H1 (cell line): ENCODE results near the gene CEACAM7. TPM values are rescaled to one million over a fixed set of nuclear protein-coding genes. Genes with fewer than 3 reads are reported as not detected.

Experiments
- CTCF ChIA-PET: fragments of 300-600 bp; sonication (Branson Sonifier 250); formaldehyde crosslinking; loops from one replicate; lab custom pipeline; 2021; ENCODE audit not compliant: partially characterized antibody; lab: Charles Lee
- POLR2A ChIA-PET: fragments of 300-600 bp; sonication (Branson Sonifier 250); formaldehyde crosslinking; loops from one replicate; lab custom pipeline; 2021; ENCODE audit warnings: inconsistent platforms; ENCODE audit not compliant: partially characterized antibody; lab: Charles Lee
- DNase-seq, 2 experiments: peaks; one replicate each; pipeline versions ENCODE4 v3.0.0 to v3.0.0-alpha.2; 2010 to 2022; ENCODE audit warnings: low spot score in 2 of 2, low read depth in 1 of 2, mixed read lengths in 1 of 2
- FAIRE-seq: peaks from 2 replicates; lab custom pipeline; 2011; peaks lifted over from hg19 to GRCh38; lab: Jason Lieb, UNC
- H2AFZ ChIP-seq: 2 replicates; pipeline ENCODE4 v1.8.1; 2012; ENCODE audit warnings: low read length, inconsistent platforms
- H2AK5ac ChIP-seq: 2 replicates; pipeline ENCODE4 v1.6.1; 2013; ENCODE audit warnings: low read depth, low read length
- H2BK120ac ChIP-seq: replicated peaks from 2 replicates; pipeline ENCODE3; 2013; ENCODE audit warnings: low read depth, low read length, inconsistent platforms
- H2BK12ac ChIP-seq: 2 replicates; pipeline ENCODE4 v1.6.1; 2013; ENCODE audit warnings: low read depth, low read length
- H2BK15ac ChIP-seq: 2 replicates; pipeline ENCODE4 v1.6.1; 2013; ENCODE audit warnings: low read length
- H2BK20ac ChIP-seq: 2 replicates; pipeline ENCODE4 v1.6.1; 2013; ENCODE audit warnings: low read length
- H2BK5ac ChIP-seq: 2 replicates; pipeline ENCODE4 v1.6.1; 2013; ENCODE audit warnings: low read depth, low read length
- H3K14ac ChIP-seq: 2 replicates; pipeline ENCODE4 v1.6.1; 2013; ENCODE audit warnings: inconsistent platforms; ENCODE audit not compliant: insufficient read length
- H3K18ac ChIP-seq: 2 replicates; pipeline ENCODE4 v1.6.1; 2013; ENCODE audit warnings: low read length; ENCODE audit errors: extremely low read depth
- H3K23ac ChIP-seq: 2 replicates; pipeline ENCODE4 v1.6.1; 2013; ENCODE audit warnings: inconsistent platforms; ENCODE audit not compliant: insufficient read length
- H3K23me2 ChIP-seq: 2 replicates; pipeline ENCODE4 v1.6.1; 2013; ENCODE audit warnings: low read depth, low read length
- H3K27ac ChIP-seq: 2 replicates; pipeline ENCODE4 v1.6.1; 2011; ENCODE audit warnings: low read depth, low read length, inconsistent platforms
- H3K27me3 ChIP-seq, 4 experiments: replicated peaks in 1 of 4; 1 replicate in 1 of 4; 2 replicates in 3 of 4; pipeline versions ENCODE4 v1.6.1 to v1.8.1; 2011 to 2013; ENCODE audit warnings: low read length in 3 of 4, mild to moderate bottlenecking in 3 of 4, inconsistent platforms in 2 of 4, mixed read lengths in 2 of 4, moderate library complexity in 1 of 4; ENCODE audit not compliant: control insufficient read depth in 3 of 4, insufficient read depth in 3 of 4; ENCODE audit errors: extremely low read depth in 1 of 4
- H3K36me3 ChIP-seq, 4 experiments: 2 replicates each; pipeline versions ENCODE4 v1.6.1 to v1.8.1; 2011 to 2013; ENCODE audit warnings: mild to moderate bottlenecking in 4 of 4, low read length in 3 of 4, moderate library complexity in 2 of 4, control low read depth in 1 of 4, inconsistent platforms in 1 of 4; ENCODE audit not compliant: insufficient read depth in 4 of 4, control insufficient read depth in 2 of 4
- H3K4ac ChIP-seq: replicated peaks from 2 replicates; pipeline ENCODE3; 2013; ENCODE audit warnings: low read length, low read depth, mixed read lengths, inconsistent platforms; ENCODE audit not compliant: insufficient read length
- H3K4me1 ChIP-seq, 4 experiments: replicated peaks in 1 of 4; 1 replicate in 1 of 4; 2 replicates in 3 of 4; pipeline versions ENCODE4 v1.6.1 to v1.8.1; 2011 to 2013; ENCODE audit warnings: low read length in 3 of 4, inconsistent platforms in 2 of 4, mixed read lengths in 1 of 4; ENCODE audit not compliant: insufficient read depth in 4 of 4, control insufficient read depth in 3 of 4
- H3K4me2 ChIP-seq, 2 experiments: 2 replicates each; pipeline versions ENCODE4 v1.6.1 to v1.8.1; 2011 to 2013; ENCODE audit warnings: low read depth in 2 of 2, low read length in 2 of 2, control low read depth in 1 of 2, inconsistent platforms in 1 of 2, mild to moderate bottlenecking in 1 of 2; ENCODE audit not compliant: insufficient read depth in 1 of 2
- H3K4me3 ChIP-seq, 4 experiments: fragments of 200-600, 300-600 bp in 1 of 4; sonication (generic), shearing (Covaris generic), sonication (Bioruptor Twin) in 1 of 4; 2 replicates each; pipeline versions ENCODE4 v1.5.1 to v1.8.1; 2011 to 2016; ENCODE audit warnings: low read length in 4 of 4, low read depth in 3 of 4, control low read depth in 2 of 4, inconsistent platforms in 2 of 4, mild to moderate bottlenecking in 2 of 4, mixed read lengths in 1 of 4, moderate library complexity in 1 of 4; ENCODE audit not compliant: insufficient read depth in 2 of 4; ENCODE audit errors: extremely low read depth in 1 of 4
- H3K56ac ChIP-seq: replicated peaks from 2 replicates; pipeline ENCODE3; 2013; ENCODE audit warnings: low read depth, mild to moderate bottlenecking, mixed read lengths, low read length, inconsistent platforms; ENCODE audit not compliant: insufficient read length
- H3K79me1 ChIP-seq: 2 replicates; pipeline ENCODE4 v1.6.1; 2013; ENCODE audit warnings: low read depth, low read length, control low read depth
- H3K79me2 ChIP-seq, 2 experiments: 2 replicates each; pipeline versions ENCODE4 v1.6.1 to v1.8.1; 2012 to 2013; ENCODE audit warnings: low read length in 2 of 2, mild to moderate bottlenecking in 2 of 2, inconsistent platforms in 1 of 2; ENCODE audit not compliant: insufficient read depth in 2 of 2, control insufficient read depth in 1 of 2
- H3K9ac ChIP-seq, 4 experiments: replicated peaks in 1 of 4; 1 replicate in 1 of 4; 2 replicates in 3 of 4; pipeline versions ENCODE4 v1.6.1 to v1.8.1; 2011 to 2013; ENCODE audit warnings: low read depth in 3 of 4, low read length in 3 of 4, control low read depth in 2 of 4, mild to moderate bottlenecking in 2 of 4, moderate library complexity in 2 of 4, inconsistent platforms in 1 of 4; ENCODE audit errors: extremely low read depth in 1 of 4
- H3K9me3 ChIP-seq, 2 experiments: 2 replicates each; pipeline versions ENCODE4 v1.6.1 to v1.8.1; 2012 to 2013; ENCODE audit warnings: mild to moderate bottlenecking in 2 of 2, moderate library complexity in 2 of 2, control low read depth in 1 of 2, inconsistent platforms in 1 of 2, low read depth in 1 of 2, low read length in 1 of 2, mixed read lengths in 1 of 2; ENCODE audit not compliant: insufficient read depth in 2 of 2
- H4K20me1 ChIP-seq, 2 experiments: replicated peaks in 1 of 2; 2 replicates each; pipeline versions ENCODE3 to v1.8.1; 2011 to 2013; ENCODE audit warnings: inconsistent platforms in 2 of 2, low read length in 2 of 2, mild to moderate bottlenecking in 1 of 2; ENCODE audit not compliant: insufficient read depth in 2 of 2, control insufficient read depth in 1 of 2
- H4K5ac ChIP-seq: 2 replicates; pipeline ENCODE4 v1.6.1; 2013; ENCODE audit warnings: low read length, low read depth, mixed read lengths, inconsistent platforms; ENCODE audit not compliant: insufficient read length
- H4K8ac ChIP-seq: 2 replicates; pipeline ENCODE4 v1.8.0; 2013; ENCODE audit warnings: mild to moderate bottlenecking, moderate library complexity, low read length, inconsistent platforms; ENCODE audit not compliant: insufficient read depth; ENCODE audit errors: extremely low read depth
- H4K91ac ChIP-seq: replicated peaks from 2 replicates; pipeline ENCODE3; 2013; ENCODE audit warnings: low read length, mixed read lengths, inconsistent platforms; ENCODE audit not compliant: insufficient read length
- ASH2L ChIP-seq: fragments of 200-600, 300-600 bp; sonication (generic); IDR thresholded peaks from one replicate; pipeline ENCODE4 v1.7.1; 2017; ENCODE audit warnings: low read length
- ATF3 ChIP-seq: IDR thresholded peaks from 2 replicates; pipeline ENCODE4 v1.6.1; 2011; ENCODE audit warnings: low read depth, mild to moderate bottlenecking, low read length; ENCODE audit not compliant: insufficient read depth
- CHD1 ChIP-seq: IDR thresholded peaks from 2 replicates; pipeline ENCODE4 v1.6.1; 2012; ENCODE audit warnings: low read depth, low read length, improper control_type of control experiment
- E2F6 ChIP-seq: IDR thresholded peaks from 2 replicates; pipeline ENCODE4 v1.6.1; 2012; ENCODE audit warnings: inconsistent platforms
- JUN ChIP-seq: IDR thresholded peaks from 2 replicates; pipeline ENCODE4 v1.6.1; 2011; ENCODE audit warnings: low read depth, mild to moderate bottlenecking, improper control_type of control experiment, low read length
- NRF1 ChIP-seq: IDR thresholded peaks from 2 replicates; pipeline ENCODE4 v1.6.1; 2011; ENCODE audit warnings: mild to moderate bottlenecking, low read depth, low read length, improper control_type of control experiment
- RBBP5 ChIP-seq: IDR thresholded peaks from 2 replicates; pipeline ENCODE4 v1.7.1; 2012; ENCODE audit warnings: low read depth, mild to moderate bottlenecking, inconsistent platforms, low read length, moderate library complexity, borderline replicate concordance
- RXRA ChIP-seq: IDR thresholded peaks from 2 replicates; pipeline ENCODE4 v1.6.1; 2011; ENCODE audit warnings: low read depth, mild to moderate bottlenecking, low read length, moderate library complexity; ENCODE audit not compliant: insufficient read depth
- SP4 ChIP-seq: IDR thresholded peaks from 2 replicates; pipeline ENCODE4 v1.6.1; 2012; ENCODE audit warnings: low read length, inconsistent platforms
- SUZ12 ChIP-seq: fragments of 200-600 bp; sonication (generic); IDR thresholded peaks from 2 replicates; pipeline ENCODE4 v1.6.1; 2012; ENCODE audit warnings: mild to moderate bottlenecking, inconsistent platforms, low read length, moderate library complexity, mixed read lengths
- ZNF274 ChIP-seq: IDR thresholded peaks from 2 replicates; pipeline ENCODE4 v1.7.0; 2012; ENCODE audit warnings: low read length, borderline replicate concordance; ENCODE audit errors: extremely low read depth
- WGBS, 2 experiments: shearing (Covaris generic) in 1 of 2; methylation state at CpG; one replicate each; pipeline versions ENCODE4 v1.1.6 to v1.1.7; 2013 to 2015; ENCODE audit warnings: low lambda C conversion rate in 2 of 2, mixed read lengths in 2 of 2, inconsistent platforms in 1 of 2, low coverage in 1 of 2, missing lambda C conversion rate in 1 of 2; ENCODE audit not compliant: insufficient replicate concordance in 2 of 2, insufficient coverage in 1 of 2, insufficient read length in 1 of 2; ENCODE audit errors: extremely low coverage in 1 of 2, missing lambda C conversion rate in 1 of 2; 5-methylcytosine and 5-hydroxymethylcytosine counted together
- polyA plus RNA-seq, 7 experiments: library from polyadenylated mRNA; depleted of rRNA in 3 of 7; stranded (reverse) in 5 of 7; unstranded in 2 of 7; fragments of >200 nt in 5 of 7; fragments of 200-250 nt in 2 of 7; gene quantifications; 1 replicate in 5 of 7; 2 replicates in 1 of 7; 4 replicates in 1 of 7; pipeline versions ENCODE4 v1.2.1 to v1.2.3, GENCODE V29; 2011 to 2013; ENCODE audit warnings: missing spikeins in 2 of 7, mixed read lengths in 2 of 7
- total RNA-seq: library from RNA; stranded (reverse); fragmentation: NEBNext Ultra II Directional; extraction: Animal tissue kit (Norgen Biotek cat#: 25700); gene quantifications from 2 replicates; pipeline ENCODE4 v1.2.1, GENCODE V29; 2021

The CEACAM7 gene
- total and polyA plus RNA-seq, 2 of the 8 experiments (the other 6 are each of a cell fraction or from before 2014, with no cell fraction given) = not detected

GRCh38 chr19:41718761-41719160 is 30.7 kb upstream of the CEACAM7 start:
- DNase-seq (no peak), FAIRE-seq (no peak)
- WGBS, 2 experiments = 76% methylated on average over 6 of the region's 6 CpGs; no CpG with 5 or more reads in 1 of the 2 experiments
- Histone ChIP-seq H3K14ac (no peak overlapping the region), H2AFZ (no peak overlapping the region), H3K23ac (no peak overlapping the region), H2BK12ac (no peak overlapping the region), H3K4me1 (no peaks in the 10 kb centered on the region), H3K18ac (no peak overlapping the region), H2BK5ac (no peak overlapping the region), H3K4ac (no peak overlapping the region), H3K9me3 (peaks cover 66 to 89% of the 10 kb centered on the region in 2 experiments), H4K8ac (no peak overlapping the region), H3K23me2 (no peaks in the 10 kb centered on the region), H3K56ac (no peak overlapping the region), H3K36me3 (no peaks in the 10 kb centered on the region), H2BK120ac (no peak overlapping the region), H3K9ac (no peak overlapping the region), H2BK15ac (no peak overlapping the region), H3K4me3 (no peak overlapping the region), H4K20me1 (no peaks in the 10 kb centered on the region), H3K27me3 (no peaks in the 10 kb centered on the region), H4K5ac (no peak overlapping the region), H3K4me2 (no peak overlapping the region), H4K91ac (no peak overlapping the region), H2BK20ac (no peak overlapping the region), H3K27ac (no peak overlapping the region), H2AK5ac (no peak overlapping the region), H3K79me1 (no peaks in the 10 kb centered on the region), H3K79me2 (no peaks in the 10 kb centered on the region)
- ChIA-PET POLR2A (no interaction called here), CTCF (interaction anchor here (1.2 kb wide), 1 partner anchor 117 kb away, joined by 5 read pairs; no protein-coding TSS in a partner anchor)
- TF ChIP-seq NRF1 (no peak), ZNF274 (no peak), RXRA (no peak), ASH2L (no peak), CHD1 (no peak), RBBP5 (no peak), SP4 (no peak), SUZ12 (no peak), E2F6 (no peak), JUN (no peak), ATF3 (no peak)
